ENCODE measurements around the gene AFF4. TPM values are rescaled to one million over a fixed set of nuclear protein-coding genes. Genes with fewer than 3 reads are reported as not detected.

AFF4 gene
- total and polyA plus RNA-seq, 10 of the 15 experiments (the other 5 are each of a cell fraction or from before 2014, with no cell fraction given), result 1.1 to 20.2 (median 10.4) TPM

DNA sequence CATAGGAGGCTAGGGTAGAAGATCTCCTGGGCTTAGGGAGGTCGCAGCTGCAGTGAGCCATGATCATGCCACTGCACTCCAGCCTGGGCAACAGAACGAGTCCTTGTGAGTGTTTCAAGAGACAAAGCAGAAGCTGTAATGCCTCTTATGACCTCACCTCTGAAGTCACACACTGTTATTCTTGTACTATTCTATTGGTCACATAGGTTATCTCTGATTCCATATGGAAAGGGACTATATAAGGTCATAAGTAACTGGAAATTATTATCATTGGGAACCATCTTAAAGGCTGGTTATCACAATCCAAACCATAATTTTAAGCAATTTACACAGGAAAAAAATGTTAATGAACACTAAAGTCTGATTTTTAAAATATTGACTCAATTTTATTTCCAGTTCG, 17.9 kb upstream of the AFF4 start:
- SMC1A ChIA-PET (ENCODE audit: uncharacterized antibody, unreplicated experiment), result interaction anchor here (0.8 kb wide), 1 partner anchor 61 kb away, joined by 3 read pairs; no protein-coding TSS in a partner anchor
- intact Hi-C loops (cut with micrococcal nuclease; ENCODE audit: unreplicated experiment), result no loop called here

DNA sequence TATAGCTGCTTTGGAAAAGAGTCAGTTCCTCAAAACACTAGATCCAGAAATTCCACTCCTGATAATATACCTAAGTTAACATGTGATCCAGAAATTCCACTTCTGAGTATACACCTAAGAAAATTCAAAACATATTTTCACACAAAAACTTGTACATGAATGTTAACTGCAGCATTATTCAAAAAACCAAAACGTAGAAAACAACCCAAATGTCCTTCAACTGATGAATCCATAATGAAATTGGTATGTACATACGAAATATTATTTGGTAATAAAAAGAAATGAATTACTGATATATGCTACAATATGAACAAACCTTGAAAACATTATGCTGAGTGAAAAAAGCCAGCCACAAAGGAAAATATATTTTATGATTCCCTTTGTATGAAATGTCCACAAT, 16.5 kb upstream of the AFF4 start:
- no TSS peak for BruUV-seq (replicated peaks)
- Histone ChIP-seq H3K27me3 (replicated peaks in 1 of 2; ENCODE audit: control insufficient read depth in 2 of 2, insufficient read depth in 2 of 2, low read length in 1 of 2) (no peaks in the 10 kb centered on the region), H3K4me2 (ENCODE audit: control insufficient read depth, insufficient read depth) (no peak overlapping the region), H3K36me3 (ENCODE audit: control insufficient read depth in 2 of 2, insufficient read depth in 2 of 2, low read length in 1 of 2) (no peaks in the 10 kb centered on the region), H2AFZ (ENCODE audit: control insufficient read depth, low read depth, low read length) (no peak overlapping the region), H3K27ac (ENCODE audit: control insufficient read depth, insufficient read depth) (no peak overlapping the region), H4K20me1 (ENCODE audit: control insufficient read depth, insufficient read depth) (no peaks in the 10 kb centered on the region), H3K4me1 (ENCODE audit: control insufficient read depth, insufficient read depth, low read length) (no peaks in the 10 kb centered on the region), H3K9me3 (replicated peaks; ENCODE audit: control insufficient read depth, insufficient read depth, low read length) (no peaks in the 10 kb centered on the region; the same call in 2 of the 3 replicates), H3K79me2 (ENCODE audit: control insufficient read depth, insufficient read depth, low read length) (no peaks in the 10 kb centered on the region), H3K4me3 (no peak overlapping the region), H3K9ac (ENCODE audit: control insufficient read depth, insufficient read depth, low read length) (no peak overlapping the region)
- ChIA-PET RAD21 (ENCODE audit: unreplicated experiment) (no interaction called here), SMC1A (ENCODE audit: uncharacterized antibody, unreplicated experiment) (no interaction called here), POLR2A (no interaction called here), CTCF (interaction anchor here (1.0 kb wide), 1 partner anchor 11 kb away, joined by 3 read pairs; no protein-coding TSS in a partner anchor)
- intact Hi-C loops (cut with micrococcal nuclease; ENCODE audit: unreplicated experiment), result no loop called here
- FAIRE-seq (no peak), ATAC-seq (no peak), DNase-seq (ENCODE audit: low read depth, low spot score) (no peak)
- TF ChIP-seq LARP7 (IDR thresholded peaks at IDR 0.05), result no peak
- TF ChIP-seq YY1 (IDR thresholded peaks at IDR 0.05; ENCODE audit: low read depth, low read length), result no peak
- 3% methylated on average over 2 of the region's 2 CpGs for WGBS (ENCODE audit: insufficient coverage, insufficient replicate concordance, low lambda C conversion rate, missing lambda C conversion rate)
- in situ Hi-C loops (cut with MboI), result no loop called here

More for the DNA sequence above, 17.9 kb upstream of the AFF4 start:
- no peak overlapping the region for H3K9ac ChIP-seq (ENCODE audit: control insufficient read depth, insufficient read depth, low read length)
- H3K27ac ChIP-seq (ENCODE audit: control insufficient read depth, insufficient read depth), result no peak overlapping the region
- ATAC-seq (no peak), DNase-seq (ENCODE audit: low read depth, low spot score) (no peak), FAIRE-seq (no peak)
- no peak overlapping the region for H3K4me3 ChIP-seq
- WGBS (ENCODE audit: insufficient coverage, insufficient replicate concordance, low lambda C conversion rate, missing lambda C conversion rate), result 72% methylated on average over 3 of the region's 3 CpGs
- no peak overlapping the region for H2AFZ ChIP-seq (ENCODE audit: control insufficient read depth, low read depth, low read length)
- TF ChIP-seq, protein P1, sequence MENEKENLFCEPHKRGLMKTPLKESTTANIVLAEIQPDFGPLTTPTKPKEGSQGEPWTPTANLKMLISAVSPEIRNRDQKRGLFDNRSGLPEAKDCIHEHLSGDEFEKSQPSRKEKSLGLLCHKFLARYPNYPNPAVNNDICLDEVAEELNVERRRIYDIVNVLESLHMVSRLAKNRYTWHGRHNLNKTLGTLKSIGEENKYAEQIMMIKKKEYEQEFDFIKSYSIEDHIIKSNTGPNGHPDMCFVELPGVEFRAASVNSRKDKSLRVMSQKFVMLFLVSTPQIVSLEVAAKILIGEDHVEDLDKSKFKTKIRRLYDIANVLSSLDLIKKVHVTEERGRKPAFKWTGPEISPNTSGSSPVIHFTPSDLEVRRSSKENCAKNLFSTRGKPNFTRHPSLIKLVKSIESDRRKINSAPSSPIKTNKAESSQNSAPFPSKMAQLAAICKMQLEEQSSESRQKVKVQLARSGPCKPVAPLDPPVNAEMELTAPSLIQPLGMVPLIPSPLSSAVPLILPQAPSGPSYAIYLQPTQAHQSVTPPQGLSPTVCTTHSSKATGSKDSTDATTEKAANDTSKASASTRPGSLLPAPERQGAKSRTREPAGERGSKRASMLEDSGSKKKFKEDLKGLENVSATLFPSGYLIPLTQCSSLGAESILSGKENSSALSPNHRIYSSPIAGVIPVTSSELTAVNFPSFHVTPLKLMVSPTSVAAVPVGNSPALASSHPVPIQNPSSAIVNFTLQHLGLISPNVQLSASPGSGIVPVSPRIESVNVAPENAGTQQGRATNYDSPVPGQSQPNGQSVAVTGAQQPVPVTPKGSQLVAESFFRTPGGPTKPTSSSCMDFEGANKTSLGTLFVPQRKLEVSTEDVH (IDR thresholded peaks at IDR 0.05; ENCODE audit: low read depth, partially characterized antibody), result no peak
- TF ChIP-seq MYB (IDR thresholded peaks at IDR 0.05; ENCODE audit: borderline replicate concordance, low read depth, low read length) (no peak), RBBP5 (conservative IDR thresholded peaks at IDR 0.05) (no peak)
- ChIA-PET RAD21 (ENCODE audit: unreplicated experiment) (no interaction called here), POLR2A (no interaction called here), CTCF (no interaction called here)
- H3K79me2 ChIP-seq (ENCODE audit: control insufficient read depth, insufficient read depth, low read length), result no peaks in the 10 kb centered on the region
- no TSS peak for BruUV-seq (replicated peaks)
- in situ Hi-C loops (cut with MboI), result no loop called here
- H3K36me3 ChIP-seq (ENCODE audit: control insufficient read depth in 2 of 2, insufficient read depth in 2 of 2, low read length in 1 of 2), result no peaks in the 10 kb centered on the region
- H3K27me3 ChIP-seq (replicated peaks in 1 of 2; ENCODE audit: control insufficient read depth in 2 of 2, insufficient read depth in 2 of 2, low read length in 1 of 2), result no peaks in the 10 kb centered on the region
- no peaks in the 10 kb centered on the region for H4K20me1 ChIP-seq (ENCODE audit: control insufficient read depth, insufficient read depth)
- no peaks in the 10 kb centered on the region for H3K4me1 ChIP-seq (ENCODE audit: control insufficient read depth, insufficient read depth, low read length)
- no peaks in the 10 kb centered on the region; the same call in 2 of the 3 replicates for H3K9me3 ChIP-seq (replicated peaks; ENCODE audit: control insufficient read depth, insufficient read depth, low read length)
- H3K4me2 ChIP-seq (ENCODE audit: control insufficient read depth, insufficient read depth), result no peak overlapping the region
